GM20431 (cell line): ENCODE results near the gene RNF11.

Experiments used
- in situ Hi-C: fragments of 300-500 bp; cut with MseI, MboI; formaldehyde crosslinking; loops from one replicate; pipeline ENCODE4 v1.15.0; 2020; ENCODE audit warnings: low sequenced_read_pairs; ENCODE audit not compliant: unreplicated experiment

The RNF11 gene

GRCh38 chr1:51308636-51309035, 72.6 kb downstream of the RNF11 start:
- in situ Hi-C loops = no loop called here

DNA sequence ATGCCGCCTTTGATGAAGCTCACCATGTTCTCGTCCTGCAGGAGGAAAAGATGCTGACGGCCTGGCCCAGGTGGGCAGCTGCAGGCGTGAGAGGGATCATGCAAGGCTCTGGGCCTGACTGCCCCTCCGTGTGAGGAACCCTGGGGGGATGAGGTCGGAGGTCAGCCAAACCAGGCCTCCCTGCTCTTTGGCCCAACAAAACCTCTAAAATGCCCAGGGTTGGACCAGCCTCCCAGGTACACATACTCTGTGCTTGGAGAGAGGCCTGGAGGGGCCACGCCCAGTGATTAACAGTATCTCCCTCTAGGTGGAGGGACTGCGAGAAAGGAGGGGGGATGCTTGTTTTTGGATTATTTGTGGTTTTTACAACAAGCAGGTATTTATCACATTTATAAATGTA, 73.2 kb downstream of the RNF11 start:
- in situ Hi-C loops = no loop called here

DNA sequence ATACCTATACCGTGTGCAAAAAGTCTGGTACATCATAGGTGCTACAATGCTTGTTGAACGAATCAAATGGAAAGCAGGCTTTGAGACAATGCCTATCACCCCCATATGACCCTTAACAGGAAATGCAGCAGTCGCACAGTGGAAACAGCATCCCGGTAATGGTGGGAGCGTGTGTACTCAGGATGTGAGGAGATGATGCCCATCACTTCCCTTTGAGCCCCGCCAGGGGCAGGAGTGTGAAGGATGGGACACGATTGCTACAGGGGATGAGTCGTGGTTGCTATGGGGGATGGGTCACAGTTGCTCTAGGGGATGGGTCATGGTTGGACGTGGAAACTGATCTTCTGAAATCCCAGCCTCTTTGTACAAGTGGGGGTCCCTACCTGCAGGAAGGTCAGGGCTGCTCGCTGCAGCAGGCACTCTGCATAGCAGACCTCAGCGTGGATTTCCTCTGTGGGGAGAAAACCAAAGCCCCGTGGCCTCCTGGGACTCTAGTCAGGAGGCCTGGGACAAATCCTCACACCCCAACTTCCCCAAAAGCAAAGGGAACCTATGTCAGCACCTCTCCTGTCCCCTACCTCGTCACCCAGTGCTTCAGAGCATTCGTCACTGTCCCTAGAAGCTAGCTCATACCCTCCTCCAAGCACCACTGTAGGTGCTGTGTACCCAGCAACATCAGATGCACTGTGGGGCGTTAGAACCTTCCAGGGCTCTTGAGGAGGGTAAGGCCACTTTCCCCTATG, 75.0 kb downstream of the RNF11 start:
- in situ Hi-C loops = no loop called here

GRCh38 chr1:51311826-51312225, 75.8 kb downstream of the RNF11 start:
- in situ Hi-C loops = no loop called here

GRCh38 chr1:51312718-51313117, 76.6 kb downstream of the RNF11 start:
- in situ Hi-C loops = no loop called here

DNA sequence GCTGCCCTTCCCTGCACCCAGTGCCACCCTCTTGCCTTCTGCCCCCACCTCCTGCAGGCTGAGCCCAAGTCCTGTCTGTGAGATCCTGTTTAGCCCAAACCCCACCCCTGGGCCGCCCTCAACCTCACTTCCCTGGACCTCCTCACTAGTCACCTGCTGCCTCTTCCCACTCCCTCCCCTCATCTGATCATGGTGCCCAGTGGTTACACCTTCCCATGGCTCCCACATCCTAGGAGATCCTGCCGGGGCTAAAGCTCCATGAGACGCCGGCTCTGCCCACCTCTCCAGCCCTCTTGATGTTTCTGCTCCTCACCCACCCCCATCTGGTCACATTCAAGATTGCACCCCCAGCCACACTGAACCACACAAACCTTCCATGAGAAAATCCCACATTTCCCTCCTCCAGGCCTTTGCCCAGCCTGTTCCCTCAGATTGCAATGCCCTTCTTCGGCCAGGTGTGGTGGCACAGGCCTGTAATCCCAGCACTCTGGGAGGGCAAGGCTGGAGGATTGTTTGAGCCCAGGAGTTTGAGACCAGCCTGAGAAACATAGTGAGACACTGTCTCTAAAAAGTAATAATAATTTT, 77.3 kb downstream of the RNF11 start:
- in situ Hi-C loops = no loop called here

DNA sequence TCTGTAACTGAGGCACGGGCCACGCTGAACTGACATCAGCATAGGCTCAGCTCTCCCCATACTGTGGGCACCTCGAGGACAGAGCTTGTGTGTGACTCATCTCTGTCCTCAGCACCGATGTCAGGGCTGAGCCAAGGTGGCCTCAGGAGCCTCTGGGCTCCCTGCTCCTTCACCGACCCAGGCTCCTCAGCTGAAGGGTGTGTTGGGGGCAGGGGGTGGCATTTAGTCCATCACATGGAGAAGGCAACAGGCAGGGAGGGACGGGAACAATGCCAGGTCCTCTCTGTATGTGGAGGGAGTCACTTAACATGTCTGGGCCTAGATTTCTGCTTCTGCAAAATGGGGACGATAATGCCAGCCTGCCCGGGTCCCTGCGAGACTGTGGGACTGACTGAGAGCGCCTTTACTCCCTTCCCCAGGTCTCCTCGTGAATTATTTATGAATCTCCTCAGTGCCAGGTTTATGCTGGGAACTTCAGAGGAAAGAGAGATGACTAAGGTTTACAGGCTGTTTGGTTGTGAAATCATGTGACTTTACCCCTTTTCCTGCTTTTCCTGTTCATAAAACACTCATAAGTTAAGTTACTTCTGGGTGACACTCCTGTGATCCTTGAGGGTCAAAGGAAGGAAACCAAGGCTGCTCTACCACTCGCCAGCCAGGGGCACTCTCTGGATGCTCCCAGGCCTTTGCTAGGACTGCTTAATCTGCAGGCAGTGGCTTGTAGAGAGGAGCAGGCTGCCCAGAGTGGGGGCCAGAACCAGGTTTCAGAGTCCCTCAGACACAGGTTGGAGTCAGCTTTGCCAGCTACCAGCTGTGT, 78.1 kb downstream of the RNF11 start:
- in situ Hi-C loops = no loop called here

- in situ Hi-C loops = no loop called here
Measured at GRCh38 chr1:51314974-51315373, 78.9 kb downstream of the RNF11 start.

- in situ Hi-C loops = no loop called here
Measured at GRCh38 chr1:51316113-51316845, 80.2 kb downstream of the RNF11 start.

DNA sequence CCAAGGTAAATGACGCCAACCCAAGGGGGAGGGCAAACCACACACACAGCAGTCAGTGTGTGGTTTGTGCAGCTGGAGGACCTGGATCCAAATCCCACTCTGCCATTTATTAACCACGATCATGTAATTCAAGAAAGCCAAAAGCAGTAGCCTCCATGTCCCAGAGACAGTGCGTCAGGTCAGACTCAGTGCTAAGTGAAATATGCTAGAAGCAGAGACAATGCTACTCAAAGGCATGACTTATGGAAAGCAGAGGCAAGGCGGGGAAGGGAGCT, 80.7 kb downstream of the RNF11 start:
- in situ Hi-C loops = no loop called here

GRCh38 chr1:51317798-51318197, 81.7 kb downstream of the RNF11 start:
- in situ Hi-C loops = no loop called here

- in situ Hi-C loops = no loop called here
Measured at GRCh38 chr1:51320967-51321923, 85.2 kb downstream of the RNF11 start.

- in situ Hi-C loops = no loop called here
Measured at GRCh38 chr1:51321924-51322280, 85.8 kb downstream of the RNF11 start.

DNA sequence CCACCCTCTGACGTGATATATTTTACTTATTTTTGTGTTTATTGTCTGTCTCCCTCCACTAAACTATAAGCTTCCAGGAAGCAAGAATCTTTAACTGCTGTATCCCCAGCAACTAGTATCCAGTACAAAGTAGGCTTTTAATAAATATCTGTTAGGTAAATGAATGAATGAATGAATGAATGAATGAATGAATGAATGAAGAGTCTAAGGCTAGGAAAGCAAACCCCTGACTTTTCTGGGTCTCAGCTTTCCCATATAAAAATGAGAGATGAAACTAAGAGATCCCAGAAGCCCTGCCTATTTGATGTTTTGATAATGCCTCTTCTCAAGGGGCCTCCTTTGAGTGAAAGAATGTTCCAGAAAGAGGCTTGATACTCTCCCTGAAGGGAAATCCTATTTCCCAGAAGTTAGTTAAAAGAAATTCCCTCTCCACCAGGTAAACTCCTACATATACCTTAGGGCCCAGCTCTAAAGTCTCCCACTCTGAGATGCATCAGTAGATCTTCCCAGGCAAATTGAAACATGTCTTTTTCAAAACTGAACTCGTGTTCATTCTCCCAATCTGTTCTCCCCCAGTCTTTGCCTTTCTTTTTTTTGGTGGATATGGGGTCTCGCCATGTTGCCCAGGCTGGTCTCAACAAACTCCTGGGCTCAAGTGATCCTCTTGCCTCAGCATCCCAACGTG, 86.5 kb downstream of the RNF11 start:
- in situ Hi-C loops = no loop called here
